Purkinje cell (primary cell): ENCODE data around the gene S100A11. TPM values are rescaled to one million over a fixed set of nuclear protein-coding genes. Genes with fewer than 3 reads are reported as not detected.

Experiments used
- polyA plus RNA-seq: library from polyadenylated mRNA; unstranded; fragments of >200 nt; fragmentation: Nextera tagmentation; gene quantifications from 2 replicates; pipeline ENCODE4 v1.2.1, GENCODE V29; 2014

Gene S100A11
- 7.3 TPM in 1 of 2 replicates, not detected in the other for polyA plus RNA-seq

DNA sequence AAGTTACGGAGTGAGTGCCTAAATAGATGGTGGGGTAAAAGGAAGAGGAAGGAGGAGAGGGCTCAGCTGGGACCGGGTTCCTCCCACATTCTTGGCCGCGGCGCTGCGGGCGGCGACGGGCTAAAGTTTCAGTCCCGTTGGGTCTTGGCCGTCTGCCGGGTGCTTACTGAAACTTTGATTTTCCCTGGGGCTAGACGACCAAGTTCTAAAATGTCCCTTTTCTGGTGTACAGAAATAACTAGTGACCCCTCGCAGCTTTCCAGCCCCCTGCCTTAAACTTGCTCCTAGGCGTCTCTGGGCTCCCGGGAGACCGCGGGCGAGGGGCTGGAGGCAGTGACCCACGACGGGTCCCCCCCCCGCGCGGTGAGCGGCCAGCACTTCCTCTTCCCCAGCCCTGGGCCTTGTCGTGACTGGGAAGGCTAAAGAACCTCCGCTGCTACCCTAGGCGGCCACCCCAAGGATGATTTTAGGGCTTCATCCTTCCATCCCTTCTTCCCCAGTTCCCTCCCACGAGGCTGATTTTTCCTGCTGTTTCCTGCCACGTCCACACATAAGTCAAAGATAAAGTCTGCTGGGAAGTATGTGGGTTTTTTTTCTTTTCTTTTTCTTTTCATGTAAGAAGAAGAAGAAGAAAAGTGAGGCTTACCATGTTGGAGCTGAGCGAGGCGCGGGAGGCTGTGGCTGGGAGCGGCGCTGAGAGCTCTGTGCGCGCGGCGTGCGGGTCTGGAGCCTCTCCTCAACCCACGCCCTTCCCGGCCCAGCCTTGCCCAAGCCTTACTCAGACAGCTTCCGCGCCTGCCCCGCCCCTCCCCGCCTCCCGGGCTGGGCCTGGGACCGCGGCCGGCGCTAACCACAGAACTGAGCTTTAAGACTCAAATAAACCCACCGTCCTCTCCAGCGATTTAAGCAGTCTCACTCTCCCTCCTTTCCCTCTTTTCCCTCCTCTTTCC is at the start of gene S100A11:
Gene S100A11, minus strand, starts transcription at position 738 of the 950 bp plus-strand sequence. Its CDS starts 89 bp downstream, at position 649.

DNA sequence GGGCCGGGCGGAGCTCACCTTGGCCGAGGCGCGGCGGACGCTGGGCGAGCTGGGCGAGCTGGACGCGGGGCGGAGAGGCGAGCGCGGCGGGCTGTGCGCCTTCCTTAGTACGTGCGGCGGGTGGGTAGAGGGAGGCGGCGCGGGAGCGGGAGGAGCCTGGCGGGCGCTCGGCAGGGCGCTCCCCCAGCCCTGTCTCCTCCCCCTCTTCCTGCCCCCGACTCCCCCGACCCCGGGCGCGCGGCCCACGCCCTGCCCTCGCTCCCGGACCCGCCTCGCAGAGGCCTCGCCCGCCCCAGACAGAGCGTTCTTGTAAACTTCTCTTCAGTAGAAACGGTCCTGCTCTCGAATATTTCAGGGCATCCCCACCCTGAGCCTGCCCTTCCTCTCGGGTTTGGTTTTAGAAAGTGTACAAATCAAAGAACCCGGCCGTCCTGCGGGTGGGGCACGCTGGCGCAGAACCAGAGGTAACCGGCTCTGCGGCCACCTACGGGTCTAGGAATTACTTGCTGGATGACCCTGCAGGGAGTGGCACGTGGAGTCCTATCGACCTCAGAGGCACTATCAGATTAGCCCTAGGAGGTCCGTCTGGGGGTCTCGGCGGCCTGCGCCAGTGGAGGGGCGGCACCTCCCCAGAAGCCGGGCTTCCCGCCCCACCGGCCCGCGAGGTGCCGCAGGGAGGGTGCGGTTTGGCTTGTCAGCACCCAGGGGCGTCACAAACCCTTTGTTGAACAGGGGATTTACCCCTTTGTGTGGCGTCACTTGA is 42.9 kb downstream of the S100A11 start, which contains the start of gene S100A10:
Gene S100A10, minus strand, starts transcription at position 126 of the 763 bp plus-strand sequence. CDS start 7,629 bp downstream, outside the sequence.

Other genes with a start within 250 kb of the S100A11 start
- 8.2 and 10.4 TPM in 2 replicates for gene TDRKH, start 246.5 kb downstream of the S100A11 start, polyA plus RNA-seq
- gene LINGO4, start 231.6 kb downstream of the S100A11 start, polyA plus RNA-seq, result 85.0 and 115 TPM in 2 replicates
- not detected in 2 replicates for gene RORC, start 205.2 kb downstream of the S100A11 start, polyA plus RNA-seq
- gene C2CD4D, start 197.2 kb downstream of the S100A11 start, polyA plus RNA-seq, result 0.14 TPM in 1 of 2 replicates, not detected in the other
- gene THEM5, start 183.3 kb downstream of the S100A11 start, polyA plus RNA-seq, result 0.42 TPM in 1 of 2 replicates, not detected in the other
- 18.5 and 18.7 TPM in 2 replicates for gene THEM4, start 127.5 kb downstream of the S100A11 start, polyA plus RNA-seq
- 8.6 and 13.4 TPM in 2 replicates for gene S100A10, start 43.1 kb downstream of the S100A11 start, polyA plus RNA-seq
- gene TCHHL1, start 52.1 kb upstream of the S100A11 start, polyA plus RNA-seq, result not detected in 2 replicates
- gene TCHH, start 78.4 kb upstream of the S100A11 start, polyA plus RNA-seq, result not detected in 2 replicates
- not detected in 2 replicates for gene RPTN, start 122.2 kb upstream of the S100A11 start, polyA plus RNA-seq
- 0.22 TPM in 1 of 2 replicates, not detected in the other for gene HRNR, start 187.2 kb upstream of the S100A11 start, polyA plus RNA-seq